Measurements from ENCODE around the gene TBC1D1. TPM values are rescaled to one million over a fixed set of nuclear protein-coding genes. Genes with fewer than 3 reads are reported as not detected.

The TBC1D1 gene
- total RNA-seq, 1 experiment from 2014 or later, result 106 TPM

GRCh38 chr4:37976507-37976906 is 85.6 kb downstream of the TBC1D1 start:
- Histone ChIP-seq H3K27me3 (ENCODE audit: insufficient read depth, low read depth) (no peaks in the 10 kb centered on the region), H3K36me3 (ENCODE audit: low read depth) (no peaks in the 10 kb centered on the region), H3K27ac (peak overlapping the region; percentile 73), H3K9me3 (ENCODE audit: insufficient read depth, low read depth) (no peaks in the 10 kb centered on the region), H3K4me3 (peak overlapping the region; percentile 68), H3K4me2 (peak overlapping the region; percentile 97), H4K20me1 (ENCODE audit: insufficient read depth) (no peaks in the 10 kb centered on the region), H2AFZ (peak overlapping the region; percentile 91), H3K4me1 (replicated peaks; ENCODE audit: insufficient read depth) (peaks cover 35% of the 10 kb centered on the region), H3F3A (ENCODE audit: insufficient read depth, low read depth) (peaks cover 19% of the 10 kb centered on the region; the same call in 1 of the 2 replicates), H3K9me2 (ENCODE audit: insufficient read depth) (no peaks in the 10 kb centered on the region), H3K79me2 (ENCODE audit: low read depth) (peaks cover 38% of the 10 kb centered on the region)
- intact Hi-C loops (cut with micrococcal nuclease; ENCODE audit: unreplicated experiment), result loop anchor here (2.0 to 5.0 kb wide), 3 partner anchors 46 to 150 kb away; partner anchors contain the start of gene PGM2
- TF ChIP-seq, protein P1, sequence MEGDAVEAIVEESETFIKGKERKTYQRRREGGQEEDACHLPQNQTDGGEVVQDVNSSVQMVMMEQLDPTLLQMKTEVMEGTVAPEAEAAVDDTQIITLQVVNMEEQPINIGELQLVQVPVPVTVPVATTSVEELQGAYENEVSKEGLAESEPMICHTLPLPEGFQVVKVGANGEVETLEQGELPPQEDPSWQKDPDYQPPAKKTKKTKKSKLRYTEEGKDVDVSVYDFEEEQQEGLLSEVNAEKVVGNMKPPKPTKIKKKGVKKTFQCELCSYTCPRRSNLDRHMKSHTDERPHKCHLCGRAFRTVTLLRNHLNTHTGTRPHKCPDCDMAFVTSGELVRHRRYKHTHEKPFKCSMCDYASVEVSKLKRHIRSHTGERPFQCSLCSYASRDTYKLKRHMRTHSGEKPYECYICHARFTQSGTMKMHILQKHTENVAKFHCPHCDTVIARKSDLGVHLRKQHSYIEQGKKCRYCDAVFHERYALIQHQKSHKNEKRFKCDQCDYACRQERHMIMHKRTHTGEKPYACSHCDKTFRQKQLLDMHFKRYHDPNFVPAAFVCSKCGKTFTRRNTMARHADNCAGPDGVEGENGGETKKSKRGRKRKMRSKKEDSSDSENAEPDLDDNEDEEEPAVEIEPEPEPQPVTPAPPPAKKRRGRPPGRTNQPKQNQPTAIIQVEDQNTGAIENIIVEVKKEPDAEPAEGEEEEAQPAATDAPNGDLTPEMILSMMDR (conservative IDR thresholded peaks at IDR 0.05), result no peak
- TF ChIP-seq EZH2 (IDR thresholded peaks at IDR 0.05; ENCODE audit: low read depth), result no peak
- TSS peak; percentile 81 for BruUV-seq (replicated peaks)
- CTCF ChIA-PET, result interaction anchor here (1.2 kb wide), 1 partner anchor 174 kb away, joined by 3 read pairs; no protein-coding TSS in a partner anchor
- peak in 1 of 2 experiments; percentile 61 for DNase-seq
- POLR2A ChIA-PET (ENCODE audit: unreplicated experiment), result interaction anchor here (0.6 to 0.8 kb wide), 2 partner anchors 204 to 535 kb away, joined by 3 to 4 read pairs; no protein-coding TSS in a partner anchor

DNA sequence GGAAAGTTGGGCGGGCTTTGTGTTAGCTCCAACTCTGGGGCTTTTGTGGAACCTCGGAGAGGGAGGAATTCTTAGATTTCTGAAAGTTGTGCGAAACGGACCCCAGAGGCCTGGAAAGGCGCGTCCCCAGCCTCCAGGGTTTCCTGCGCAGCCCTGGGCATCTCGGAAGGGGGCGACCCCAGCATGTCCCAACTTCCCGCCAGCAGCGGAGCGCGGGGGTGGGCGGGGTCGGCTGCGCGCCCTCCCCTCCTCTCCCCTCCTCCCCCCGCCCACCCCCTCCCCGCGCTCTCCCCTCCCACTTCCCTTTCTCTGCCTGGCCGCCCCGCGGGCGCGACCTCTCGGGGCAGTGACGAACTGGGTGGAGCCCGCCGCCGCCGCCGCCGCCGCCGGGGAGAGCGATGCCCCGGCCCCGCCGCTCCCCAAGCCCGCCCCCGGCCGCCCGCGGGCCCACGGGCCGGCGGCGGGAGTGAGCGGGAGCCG is 86.1 kb downstream of the TBC1D1 start:
- Histone ChIP-seq H3F3A (ENCODE audit: insufficient read depth, low read depth) (peaks cover 20% of the 10 kb centered on the region), H3K36me3 (ENCODE audit: low read depth) (no peaks in the 10 kb centered on the region), H3K27me3 (ENCODE audit: insufficient read depth, low read depth) (no peaks in the 10 kb centered on the region), H3K4me3 (peak overlapping the region; percentile 68), H3K9me3 (ENCODE audit: insufficient read depth, low read depth) (no peaks in the 10 kb centered on the region), H4K20me1 (ENCODE audit: insufficient read depth) (no peaks in the 10 kb centered on the region), H3K4me2 (peak overlapping the region; percentile 97), H3K79me2 (ENCODE audit: low read depth) (peaks cover 42% of the 10 kb centered on the region), H3K9me2 (ENCODE audit: insufficient read depth) (no peaks in the 10 kb centered on the region), H3K4me1 (replicated peaks; ENCODE audit: insufficient read depth) (peaks cover 40% of the 10 kb centered on the region), H2AFZ (peak overlapping the region; percentile 91), H3K27ac (peak overlapping the region; percentile 73)
- no TSS peak for BruUV-seq (replicated peaks)
- ChIA-PET POLR2A (ENCODE audit: unreplicated experiment) (interaction anchor here (0.6 to 0.8 kb wide), 2 partner anchors 204 to 536 kb away, joined by 3 to 4 read pairs; no protein-coding TSS in a partner anchor), CTCF (interaction anchor here (1.2 kb wide), 1 partner anchor 175 kb away, joined by 3 read pairs; no protein-coding TSS in a partner anchor)
- intact Hi-C loops (cut with micrococcal nuclease; ENCODE audit: unreplicated experiment), result loop anchor here (2.0 to 5.0 kb wide), 3 partner anchors 45 to 150 kb away; partner anchors contain the start of gene PGM2
- TF ChIP-seq EZH2 (IDR thresholded peaks at IDR 0.05; ENCODE audit: low read depth), result no peak
- TF ChIP-seq, protein P1 (conservative IDR thresholded peaks at IDR 0.05), result no peak
- peak in 1 of 2 experiments; percentile 79 for DNase-seq

GRCh38 chr4:37977471-37978247 is 86.8 kb downstream of the TBC1D1 start:
- H3K4me2 ChIP-seq, result peak overlapping the region; percentile 80
- POLR2A ChIA-PET (ENCODE audit: unreplicated experiment), result interaction anchor here (0.7 kb wide), 1 partner anchor 764 kb away, joined by 3 read pairs; no protein-coding TSS in a partner anchor
- H3K9me3 ChIP-seq (ENCODE audit: insufficient read depth, low read depth), result no peaks in the 10 kb centered on the region
- peaks cover 46% of the 10 kb centered on the region for H3K4me1 ChIP-seq (replicated peaks; ENCODE audit: insufficient read depth)
- H3K79me2 ChIP-seq (ENCODE audit: low read depth), result peaks cover 44% of the 10 kb centered on the region
- no peaks in the 10 kb centered on the region for H3K27me3 ChIP-seq (ENCODE audit: insufficient read depth, low read depth)
- peak in 1 of 2 experiments; percentile 49 for DNase-seq
- H3K9me2 ChIP-seq (ENCODE audit: insufficient read depth), result no peaks in the 10 kb centered on the region
- TF ChIP-seq, protein P1 (conservative IDR thresholded peaks at IDR 0.05), result peak; percentile 47; the same call in 1 of the 2 replicates
- TF ChIP-seq EZH2 (IDR thresholded peaks at IDR 0.05; ENCODE audit: low read depth), result no peak
- intact Hi-C loops (cut with micrococcal nuclease; ENCODE audit: unreplicated experiment), result loop anchor here (2.0 to 5.0 kb wide), 3 partner anchors 45 to 151 kb away; partner anchors contain the start of gene PGM2
- no peaks in the 10 kb centered on the region for H3K36me3 ChIP-seq (ENCODE audit: low read depth)
- CTCF ChIA-PET, result interaction anchor here (0.7 kb wide), 1 partner anchor 51 kb away, joined by 4 read pairs; no protein-coding TSS in a partner anchor
- peaks cover 24% of the 10 kb centered on the region for H3F3A ChIP-seq (ENCODE audit: insufficient read depth, low read depth)
- H3K4me3 ChIP-seq, result peak overlapping the region; percentile 64
- no TSS peak for BruUV-seq (replicated peaks)
- peak overlapping the region; percentile 85 for H2AFZ ChIP-seq
- H4K20me1 ChIP-seq (ENCODE audit: insufficient read depth), result no peaks in the 10 kb centered on the region
- peak overlapping the region; percentile 50 for H3K27ac ChIP-seq

All from PC-9 (cell line).